GM10266 (cell line): Measurements from ENCODE around the gene MDP1.
A peak's percentile ranks its signal among the peaks of the same experiment; 100 is the strongest.

ENCODE experiments used
- DNase-seq: peaks from one replicate; pipeline ENCODE4 v3.0.0; 2012; ENCODE audit errors: extremely low spot score
- TF ChIP-seq, protein P1 (sequence below): IDR thresholded peaks from 2 replicates; pipeline ENCODE4 v1.5.1; 2012; ENCODE audit warnings: mild to moderate bottlenecking, low read depth; ENCODE audit not compliant: control insufficient read depth, insufficient read depth; ENCODE audit errors: missing control alignments

The MDP1 gene

DNA sequence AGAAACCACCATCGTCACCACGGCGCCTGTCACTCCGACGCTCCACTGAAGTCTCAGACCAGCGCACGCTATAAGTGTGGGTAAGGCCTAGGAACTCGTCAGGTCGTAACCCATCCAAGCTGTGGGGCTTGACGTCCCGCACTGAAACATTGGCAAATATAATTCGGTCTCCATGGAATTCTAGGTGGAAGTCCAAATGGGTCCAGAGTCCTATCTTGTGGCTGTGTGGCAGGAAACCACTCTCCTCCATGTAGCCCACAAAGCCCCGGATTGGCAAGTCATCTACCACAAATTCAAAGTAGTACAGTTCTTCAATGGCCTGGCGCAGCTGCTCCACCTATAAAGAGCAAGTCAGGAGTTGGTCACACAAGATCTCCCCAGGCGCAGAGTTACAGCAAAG lies 22.9 kb downstream of the MDP1 start:
- TF ChIP-seq, protein P1, sequence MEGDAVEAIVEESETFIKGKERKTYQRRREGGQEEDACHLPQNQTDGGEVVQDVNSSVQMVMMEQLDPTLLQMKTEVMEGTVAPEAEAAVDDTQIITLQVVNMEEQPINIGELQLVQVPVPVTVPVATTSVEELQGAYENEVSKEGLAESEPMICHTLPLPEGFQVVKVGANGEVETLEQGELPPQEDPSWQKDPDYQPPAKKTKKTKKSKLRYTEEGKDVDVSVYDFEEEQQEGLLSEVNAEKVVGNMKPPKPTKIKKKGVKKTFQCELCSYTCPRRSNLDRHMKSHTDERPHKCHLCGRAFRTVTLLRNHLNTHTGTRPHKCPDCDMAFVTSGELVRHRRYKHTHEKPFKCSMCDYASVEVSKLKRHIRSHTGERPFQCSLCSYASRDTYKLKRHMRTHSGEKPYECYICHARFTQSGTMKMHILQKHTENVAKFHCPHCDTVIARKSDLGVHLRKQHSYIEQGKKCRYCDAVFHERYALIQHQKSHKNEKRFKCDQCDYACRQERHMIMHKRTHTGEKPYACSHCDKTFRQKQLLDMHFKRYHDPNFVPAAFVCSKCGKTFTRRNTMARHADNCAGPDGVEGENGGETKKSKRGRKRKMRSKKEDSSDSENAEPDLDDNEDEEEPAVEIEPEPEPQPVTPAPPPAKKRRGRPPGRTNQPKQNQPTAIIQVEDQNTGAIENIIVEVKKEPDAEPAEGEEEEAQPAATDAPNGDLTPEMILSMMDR: no peak
- DNase-seq: no peak

GRCh38 chr14:24190416-24190815 lies 25.4 kb downstream of the MDP1 start:
- TF ChIP-seq, protein P1: no peak
- no peak for DNase-seq

- DNase-seq: no peak
- TF ChIP-seq, protein P1: no peak
Measured at GRCh38 chr14:24189460-24189859, 26.4 kb downstream of the MDP1 start.

DNA sequence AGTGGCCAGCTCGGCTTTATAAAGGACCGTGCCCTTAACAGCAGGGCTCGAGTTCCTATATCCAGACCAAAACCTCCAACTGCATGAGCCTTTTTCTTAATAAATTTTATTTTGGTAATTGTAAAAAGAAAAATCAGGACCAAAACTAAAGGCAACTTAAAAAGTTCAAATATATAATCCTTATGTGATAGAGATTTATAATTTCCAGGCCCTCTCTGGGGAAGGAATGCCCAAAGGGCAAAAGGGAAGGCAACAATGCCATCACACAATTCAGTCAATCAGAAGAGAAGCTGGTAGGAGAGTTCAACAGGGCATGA lies 26.8 kb downstream of the MDP1 start:
- no peak for DNase-seq
- TF ChIP-seq, protein P1: no peak

- TF ChIP-seq, protein P1: no peak
- peak; percentile 98 for DNase-seq
Measured at GRCh38 chr14:24188251-24189058, 27.4 kb downstream of the MDP1 start, which contains the start of gene IPO4. IPO4 (minus strand) TSS chr14:24188816; CDS start chr14:24188787, 29 bp downstream.

- TF ChIP-seq, protein P1: no peak
- DNase-seq: no peak
Measured at GRCh38 chr14:24187539-24187915, 28.3 kb downstream of the MDP1 start.

GRCh38 chr14:24186831-24187538 lies 28.9 kb downstream of the MDP1 start:
- TF ChIP-seq, protein P1: no peak
- DNase-seq: no peak
